ENCODE measurements around the gene DOCK6.

The DOCK6 gene

GRCh38 chr19:11273989-11274388 lies 11.7 kb upstream of the DOCK6 start:
- no peak for DNase-seq (ENCODE audit: low read depth)

- no peak for DNase-seq (ENCODE audit: low read depth)
Observed at GRCh38 chr19:11273296-11273695, 11.0 kb upstream of the DOCK6 start.

GRCh38 chr19:11269408-11269807 lies 7.1 kb upstream of the DOCK6 start:
- no peak for DNase-seq (ENCODE audit: low read depth)

- DNase-seq (ENCODE audit: low read depth): no peak
Observed at GRCh38 chr19:11268783-11269267, 6.5 kb upstream of the DOCK6 start.

GRCh38 chr19:11267316-11268085 lies 5.2 kb upstream of the DOCK6 start:
- DNase-seq (ENCODE audit: low read depth): no peak

GRCh38 chr19:11265785-11266236 lies 3.5 kb upstream of the DOCK6 start:
- DNase-seq (ENCODE audit: low read depth): no peak

GRCh38 chr19:11265177-11265784 lies 3.0 kb upstream of the DOCK6 start:
- DNase-seq (ENCODE audit: low read depth): no peak

GRCh38 chr19:11264452-11265176 lies 2.3 kb upstream of the DOCK6 start:
- DNase-seq (ENCODE audit: low read depth): no peak

- DNase-seq (ENCODE audit: low read depth): no peak
Observed at GRCh38 chr19:11263726-11264125, 1.4 kb upstream of the DOCK6 start.

- no peak for DNase-seq (ENCODE audit: low read depth)
Observed at GRCh38 chr19:11261431-11261970, 823 bp downstream of the DOCK6 start.

GRCh38 chr19:11260996-11261395 lies 1.3 kb downstream of the DOCK6 start:
- no peak for DNase-seq (ENCODE audit: low read depth)

GRCh38 chr19:11257846-11258380 lies 4.4 kb downstream of the DOCK6 start:
- DNase-seq (ENCODE audit: low read depth): no peak

GRCh38 chr19:11256189-11256588 lies 6.1 kb downstream of the DOCK6 start:
- DNase-seq (ENCODE audit: low read depth): no peak

- no peak for DNase-seq (ENCODE audit: low read depth)
Observed at GRCh38 chr19:11254666-11255065, 7.7 kb downstream of the DOCK6 start.

GRCh38 chr19:11252665-11253355 lies 9.5 kb downstream of the DOCK6 start:
- DNase-seq (ENCODE audit: low read depth): no peak

- no peak for DNase-seq (ENCODE audit: low read depth)
Observed at GRCh38 chr19:11251650-11252314, 10.5 kb downstream of the DOCK6 start.

- no peak for DNase-seq (ENCODE audit: low read depth)
Observed at GRCh38 chr19:11251217-11251616, 11.1 kb downstream of the DOCK6 start.

- no peak for DNase-seq (ENCODE audit: low read depth)
Observed at GRCh38 chr19:11248852-11249251, 13.5 kb downstream of the DOCK6 start.

- no peak for DNase-seq (ENCODE audit: low read depth)
Observed at GRCh38 chr19:11247934-11248333, 14.4 kb downstream of the DOCK6 start.

GRCh38 chr19:11247391-11247790 lies 14.9 kb downstream of the DOCK6 start:
- DNase-seq (ENCODE audit: low read depth): no peak

- no peak for DNase-seq (ENCODE audit: low read depth)
Observed at GRCh38 chr19:11246941-11247340, 15.4 kb downstream of the DOCK6 start.

Data from stimulated activated CD8-positive, alpha-beta memory T cell treated with anti-CD3 and anti-CD28 coated beads, Interleukin-15, amount 100 ng/mL, for 1 hour (primary cell).